ENCODE data around the gene ADAMTS12.
A peak's percentile ranks its signal among the peaks of the same experiment; 100 is the strongest.
"Not testable (repeated sequence)": the region's sequence is repeated elsewhere in the genome, so short reads cannot be mapped to it uniquely, and the experiment has no call there.

Gene ADAMTS12

DNA sequence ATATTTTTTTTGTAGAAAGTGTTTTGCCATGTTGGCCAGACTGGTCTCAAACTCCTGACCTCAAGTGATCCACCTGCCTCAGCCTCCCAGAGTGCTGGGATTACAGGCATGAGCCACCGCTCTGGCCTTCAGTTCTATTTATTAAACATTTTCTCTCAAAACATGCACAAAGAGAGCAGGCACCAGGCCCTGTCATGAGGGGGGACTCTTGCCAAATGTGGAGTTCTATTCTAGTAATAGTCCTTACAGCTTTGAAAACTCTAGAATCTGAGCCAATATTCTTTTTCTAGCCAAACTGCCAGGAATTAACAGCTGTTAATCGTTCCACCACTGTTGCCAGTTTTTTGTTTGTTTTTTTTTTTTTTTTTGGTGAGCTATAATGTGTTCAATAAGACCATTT, 326.5 kb downstream of the ADAMTS12 start:
- peaks cover 16% of the 10 kb centered on the region for H3K4me1 ChIP-seq (ENCODE audit: control insufficient read depth, insufficient read depth, low read length)
- no peaks in the 10 kb centered on the region for H3K27me3 ChIP-seq (replicated peaks; ENCODE audit: control insufficient read depth, insufficient read depth, low read length)
- H3K36me3 ChIP-seq (ENCODE audit: control insufficient read depth, insufficient read depth, low read length, severe bottlenecking) = no peaks in the 10 kb centered on the region
- no peak overlapping the region for H3K9ac ChIP-seq (ENCODE audit: low read length)
- H3K9me3 ChIP-seq (ENCODE audit: control insufficient read depth, low read length) = no peaks in the 10 kb centered on the region
- no peak overlapping the region for H3K4me3 ChIP-seq (ENCODE audit: low read length)
- no peak for DNase-seq (ENCODE audit: low read depth)

DNA sequence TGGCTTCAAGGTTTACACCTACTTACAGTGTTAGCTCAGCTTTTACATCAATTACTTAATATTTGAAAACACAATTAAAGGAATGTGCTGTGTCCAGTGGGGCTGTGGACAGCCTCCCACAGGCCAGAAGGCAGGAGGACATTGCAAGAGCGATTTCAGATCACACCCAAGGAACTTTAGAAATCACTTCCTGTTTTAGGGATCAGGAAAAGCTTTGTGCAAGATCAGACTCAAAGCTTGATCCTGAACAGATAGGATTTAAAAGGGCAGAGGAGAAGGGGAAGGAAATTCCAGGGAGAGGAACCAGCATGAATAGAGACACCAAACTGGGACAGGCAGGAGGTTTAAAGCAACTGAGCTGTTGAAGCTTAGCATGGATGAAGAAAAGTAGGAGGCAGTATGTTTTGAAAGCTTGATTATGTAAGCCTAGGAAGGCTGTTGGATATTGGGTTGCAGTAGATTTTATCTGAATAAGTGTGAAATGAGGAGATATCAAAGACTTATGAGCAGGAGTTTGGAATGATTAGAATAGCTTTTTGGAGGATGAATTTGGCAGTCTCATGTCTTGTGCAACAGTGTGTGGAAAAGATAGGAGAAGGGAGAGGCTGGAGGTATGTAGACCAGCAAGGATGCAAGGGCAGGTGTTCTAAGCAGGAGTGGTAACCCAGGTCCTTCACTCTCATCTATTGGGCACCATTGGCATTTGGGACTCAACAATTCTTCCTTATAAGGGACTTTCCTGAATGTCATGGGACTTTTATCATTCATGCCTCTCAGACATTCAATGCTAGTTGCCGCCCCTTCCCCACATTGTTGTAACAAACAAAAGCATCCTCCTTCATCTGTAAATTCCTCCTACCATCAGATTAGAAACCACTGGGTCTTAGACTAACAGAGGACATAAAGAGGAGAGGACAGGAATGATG, 327.5 kb downstream of the ADAMTS12 start:
- Histone ChIP-seq H3K4me3 (ENCODE audit: low read length) (no peak overlapping the region), H3K36me3 (ENCODE audit: control insufficient read depth, insufficient read depth, low read length, severe bottlenecking) (no peaks in the 10 kb centered on the region)

DNA sequence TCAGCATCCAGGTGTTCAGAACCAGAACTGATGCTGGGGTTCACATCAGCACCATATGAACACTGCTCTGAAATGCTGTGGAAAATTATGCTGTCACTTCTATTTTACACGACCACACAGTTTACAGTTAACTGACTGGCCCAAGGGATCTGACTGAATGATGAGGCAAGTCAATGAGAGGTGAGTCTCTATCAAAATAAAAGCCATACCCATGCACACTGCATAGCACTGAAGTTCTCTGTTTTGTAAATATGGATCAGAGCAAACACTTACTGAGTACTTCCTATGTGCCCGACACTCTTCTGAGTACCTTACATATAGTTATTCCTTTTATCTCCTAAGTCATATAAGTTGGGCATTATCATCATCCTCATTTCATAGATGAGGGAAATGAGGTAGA, 328.3 kb downstream of the ADAMTS12 start:
- no peak overlapping the region for H3K4me3 ChIP-seq (ENCODE audit: low read length)

More for the DNA sequence above, 327.5 kb downstream of the ADAMTS12 start:
- H3K27me3 ChIP-seq (replicated peaks; ENCODE audit: control insufficient read depth, insufficient read depth, low read length) = no peaks in the 10 kb centered on the region
- H3K9me3 ChIP-seq (ENCODE audit: control insufficient read depth, low read length) = no peaks in the 10 kb centered on the region
- peak; percentile 7 for DNase-seq (ENCODE audit: low read depth)
- H3K4me1 ChIP-seq (ENCODE audit: control insufficient read depth, insufficient read depth, low read length) = peaks cover 19% of the 10 kb centered on the region
- no peak overlapping the region for H3K9ac ChIP-seq (ENCODE audit: low read length)

DNA sequence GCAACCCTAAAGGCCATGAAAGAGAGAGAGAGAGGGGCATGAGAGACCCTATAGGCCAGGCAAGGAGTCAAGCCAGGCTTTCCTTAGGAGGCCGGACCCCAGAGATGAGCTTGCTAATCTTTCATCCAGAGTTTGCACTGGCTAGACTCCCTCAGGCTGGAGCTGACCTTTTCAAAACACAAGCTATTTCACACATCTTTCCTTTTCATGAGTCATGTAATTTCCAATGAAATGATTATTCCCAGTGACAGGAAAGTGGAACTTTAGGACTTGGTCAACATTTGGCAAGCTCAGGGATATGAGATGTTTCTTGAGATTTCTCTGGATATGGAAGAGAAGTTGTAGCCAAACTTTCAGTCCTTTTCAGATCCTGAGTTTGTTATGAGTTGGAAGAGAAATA, 333.3 kb downstream of the ADAMTS12 start:
- Histone ChIP-seq H3K27me3 (replicated peaks; ENCODE audit: control insufficient read depth, insufficient read depth, low read length) (no peaks in the 10 kb centered on the region), H3K36me3 (ENCODE audit: control insufficient read depth, insufficient read depth, low read length, severe bottlenecking) (peaks cover 6% of the 10 kb centered on the region), H3K4me1 (ENCODE audit: control insufficient read depth, insufficient read depth, low read length) (peaks cover 21% of the 10 kb centered on the region), H3K9ac (ENCODE audit: low read length) (no peak overlapping the region), H3K9me3 (ENCODE audit: control insufficient read depth, low read length) (no peaks in the 10 kb centered on the region), H3K4me3 (ENCODE audit: low read length) (no peak overlapping the region)
- peak; percentile 50 for DNase-seq (ENCODE audit: low read depth)

More for the DNA sequence above, 328.3 kb downstream of the ADAMTS12 start:
- Histone ChIP-seq H3K9ac (ENCODE audit: low read length) (no peak overlapping the region), H3K27me3 (replicated peaks; ENCODE audit: control insufficient read depth, insufficient read depth, low read length) (no peaks in the 10 kb centered on the region), H3K9me3 (ENCODE audit: control insufficient read depth, low read length) (no peaks in the 10 kb centered on the region), H3K36me3 (ENCODE audit: control insufficient read depth, insufficient read depth, low read length, severe bottlenecking) (no peaks in the 10 kb centered on the region), H3K4me1 (ENCODE audit: control insufficient read depth, insufficient read depth, low read length) (peaks cover 26% of the 10 kb centered on the region)
- no peak for DNase-seq (ENCODE audit: low read depth)

DNA sequence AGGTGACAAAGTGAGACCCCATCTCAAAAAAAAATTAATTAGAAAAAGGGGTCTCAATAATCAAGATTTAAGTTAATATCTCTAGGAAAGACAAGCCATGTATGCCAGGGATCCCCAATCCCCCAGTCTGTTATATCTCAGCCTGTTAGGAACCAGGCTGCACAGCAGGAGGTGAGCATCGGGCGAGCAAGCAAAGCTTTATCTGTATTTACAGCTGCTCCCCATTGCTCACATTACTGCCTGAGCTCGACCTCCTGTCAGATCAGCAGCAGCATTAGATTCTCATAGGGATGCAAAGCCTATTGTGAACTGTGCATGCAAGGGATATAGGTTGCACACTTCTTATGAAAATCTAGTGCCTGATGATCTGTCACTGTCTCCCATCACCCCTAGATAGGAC, 334.2 kb downstream of the ADAMTS12 start:
- no peak overlapping the region for H3K4me3 ChIP-seq (ENCODE audit: low read length)
- peaks cover 16% of the 10 kb centered on the region for H3K4me1 ChIP-seq (ENCODE audit: control insufficient read depth, insufficient read depth, low read length)
- DNase-seq (ENCODE audit: low read depth) = no peak
- no peaks in the 10 kb centered on the region for H3K9me3 ChIP-seq (ENCODE audit: control insufficient read depth, low read length)
- no peak overlapping the region for H3K9ac ChIP-seq (ENCODE audit: low read length)
- no peaks in the 10 kb centered on the region for H3K27me3 ChIP-seq (replicated peaks; ENCODE audit: control insufficient read depth, insufficient read depth, low read length)
- H3K36me3 ChIP-seq (ENCODE audit: control insufficient read depth, insufficient read depth, low read length, severe bottlenecking) = peaks cover 6% of the 10 kb centered on the region

DNA sequence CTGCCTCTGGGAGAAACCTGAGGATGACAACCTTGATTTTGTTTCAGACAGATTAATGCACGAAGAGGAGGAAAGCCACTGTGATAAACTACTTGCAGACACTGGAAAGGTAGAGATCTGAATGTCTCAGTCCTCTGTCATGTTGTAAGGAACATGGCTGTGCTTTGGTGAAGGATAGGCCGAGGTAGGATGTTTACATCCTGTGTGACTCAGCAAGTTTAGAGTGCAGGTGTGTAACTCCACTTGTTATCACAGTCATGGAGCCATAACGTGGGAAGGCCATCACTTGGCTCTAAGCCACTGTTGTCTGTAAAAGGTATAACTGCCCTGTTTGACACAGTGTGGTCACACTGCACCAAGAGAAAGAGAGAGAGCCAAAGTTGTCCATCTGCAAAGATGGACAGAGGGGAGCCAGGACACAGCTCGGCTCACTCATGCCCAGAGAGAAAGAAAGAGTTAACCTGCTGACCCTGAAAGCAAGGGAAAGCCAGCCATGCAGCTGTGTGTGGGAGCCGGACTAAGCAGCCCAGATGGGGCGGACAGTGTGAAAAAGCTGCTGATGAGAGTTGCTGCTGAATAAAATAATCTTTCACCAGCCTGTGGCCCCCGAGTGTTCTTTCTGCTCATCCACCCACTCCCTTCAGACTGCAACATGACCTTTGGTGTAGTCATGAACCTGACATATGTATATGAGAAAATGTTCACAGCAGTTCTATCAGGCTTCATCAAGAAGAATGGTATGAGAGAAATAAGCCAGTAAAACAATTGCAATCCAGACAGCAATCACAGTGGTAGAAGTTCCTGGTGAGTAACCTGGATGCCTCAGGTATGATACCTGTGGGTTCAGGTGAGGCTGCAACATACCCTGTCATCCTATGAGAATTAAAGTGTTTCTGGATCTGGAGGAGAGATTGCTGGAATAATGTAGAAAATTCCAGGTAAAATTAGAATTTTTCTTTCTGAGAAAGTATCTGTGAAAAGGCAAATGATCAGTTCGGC, 335.2 kb downstream of the ADAMTS12 start:
- no peaks in the 10 kb centered on the region for H3K27me3 ChIP-seq (replicated peaks; ENCODE audit: control insufficient read depth, insufficient read depth, low read length)
- no peak overlapping the region for H3K9ac ChIP-seq (ENCODE audit: low read length)
- H3K9me3 ChIP-seq (ENCODE audit: control insufficient read depth, low read length) = peaks cover 5% of the 10 kb centered on the region
- DNase-seq (ENCODE audit: low read depth) = no peak
- peaks cover 16% of the 10 kb centered on the region for H3K4me1 ChIP-seq (ENCODE audit: control insufficient read depth, insufficient read depth, low read length)
- no peak overlapping the region for H3K4me3 ChIP-seq (ENCODE audit: low read length)
- peaks cover 6% of the 10 kb centered on the region for H3K36me3 ChIP-seq (ENCODE audit: control insufficient read depth, insufficient read depth, low read length, severe bottlenecking)

DNA sequence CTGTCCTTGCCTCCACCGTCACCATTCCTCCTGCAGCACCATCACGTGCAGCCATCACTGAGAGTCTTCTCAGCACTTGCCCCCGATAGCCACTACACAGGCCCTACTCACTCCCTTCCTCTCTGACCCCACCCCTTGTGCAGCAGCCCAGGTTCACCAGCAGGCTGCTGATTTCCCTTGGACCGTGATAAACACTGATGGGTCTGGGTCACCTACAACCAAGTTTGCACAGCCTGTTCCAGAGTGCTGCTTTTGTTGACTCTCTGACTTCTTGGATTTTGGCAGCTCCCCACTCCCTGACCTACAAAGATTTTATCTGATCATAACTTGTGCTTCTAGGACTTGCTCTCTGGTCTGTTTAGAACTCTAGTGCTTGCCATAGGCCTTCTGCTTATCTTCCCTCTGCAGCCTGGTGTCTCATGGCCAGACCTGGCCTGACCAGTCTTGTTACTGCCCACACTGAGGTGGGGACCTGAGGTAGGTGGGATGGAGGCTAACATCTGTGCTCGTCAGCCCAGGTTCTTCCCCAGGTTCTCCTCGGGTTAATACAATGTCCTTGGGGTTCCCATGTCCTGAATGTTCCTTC, 341.7 kb downstream of the ADAMTS12 start:
- Histone ChIP-seq H3K4me1 (ENCODE audit: control insufficient read depth, insufficient read depth, low read length) (no peaks in the 10 kb centered on the region), H3K36me3 (ENCODE audit: control insufficient read depth, insufficient read depth, low read length, severe bottlenecking) (peaks cover 25% of the 10 kb centered on the region), H3K9me3 (ENCODE audit: control insufficient read depth, low read length) (peaks cover 5% of the 10 kb centered on the region), H3K4me3 (ENCODE audit: low read length) (no peak overlapping the region), H3K9ac (ENCODE audit: low read length) (no peak overlapping the region), H3K27me3 (replicated peaks; ENCODE audit: control insufficient read depth, insufficient read depth, low read length) (no peaks in the 10 kb centered on the region)
- no peak for DNase-seq (ENCODE audit: low read depth)

DNA sequence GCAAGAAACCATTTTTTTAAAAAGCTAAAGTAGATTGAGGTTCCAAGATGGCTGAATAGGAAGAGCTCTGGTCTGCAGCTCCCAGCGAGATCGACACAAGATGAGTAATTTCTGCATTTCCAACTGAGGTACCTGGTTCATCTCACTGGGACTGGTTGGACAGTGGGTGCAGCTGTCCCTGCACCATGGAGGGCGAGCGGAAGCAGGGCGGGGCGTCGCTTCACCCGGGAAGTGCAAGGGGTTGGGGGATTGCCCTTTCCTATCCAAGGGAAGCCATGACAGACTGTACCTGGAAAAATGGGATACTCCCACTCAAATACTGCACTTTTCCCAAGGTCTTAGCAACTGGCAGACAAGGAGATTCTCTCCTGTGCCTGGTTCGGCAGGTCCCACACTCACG, 352.0 kb downstream of the ADAMTS12 start:
- H3K36me3 ChIP-seq (ENCODE audit: control insufficient read depth, insufficient read depth, low read length, severe bottlenecking); DNase-seq (ENCODE audit: low read depth); H3K4me1 ChIP-seq (ENCODE audit: control insufficient read depth, insufficient read depth, low read length); H3K9ac ChIP-seq (ENCODE audit: low read length); H3K9me3 ChIP-seq (ENCODE audit: control insufficient read depth, low read length); H3K4me3 ChIP-seq (ENCODE audit: low read length); H3K27me3 ChIP-seq (replicated peaks; ENCODE audit: control insufficient read depth, insufficient read depth, low read length): not testable (repeated sequence)

DNA sequence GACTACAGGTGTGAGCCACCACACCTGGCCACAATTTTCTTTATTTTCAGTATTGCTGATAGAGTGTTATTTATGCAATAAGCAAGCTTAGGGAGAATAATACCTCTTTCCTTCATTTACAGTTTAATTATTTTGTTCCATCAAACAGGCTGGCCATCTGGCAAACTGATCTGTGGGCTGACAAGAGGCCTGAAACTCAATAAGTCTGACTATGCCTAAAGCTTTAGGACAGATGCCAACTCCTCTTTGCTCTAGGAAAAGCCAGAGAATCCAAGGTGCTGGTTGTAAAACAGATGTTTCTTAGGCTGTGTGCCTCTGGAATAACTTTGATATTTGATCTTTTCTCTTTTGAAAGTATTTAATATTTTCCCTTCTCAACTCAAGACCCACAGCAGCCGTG, 352.6 kb downstream of the ADAMTS12 start:
- Histone ChIP-seq H3K4me3 (ENCODE audit: low read length) (no peak overlapping the region), H3K9ac (ENCODE audit: low read length) (no peak overlapping the region), H3K36me3 (ENCODE audit: control insufficient read depth, insufficient read depth, low read length, severe bottlenecking) (no peaks in the 10 kb centered on the region), H3K4me1 (ENCODE audit: control insufficient read depth, insufficient read depth, low read length) (no peaks in the 10 kb centered on the region), H3K9me3 (ENCODE audit: control insufficient read depth, low read length) (no peaks in the 10 kb centered on the region), H3K27me3 (replicated peaks; ENCODE audit: control insufficient read depth, insufficient read depth, low read length) (no peaks in the 10 kb centered on the region)
- no peak for DNase-seq (ENCODE audit: low read depth)

DNA sequence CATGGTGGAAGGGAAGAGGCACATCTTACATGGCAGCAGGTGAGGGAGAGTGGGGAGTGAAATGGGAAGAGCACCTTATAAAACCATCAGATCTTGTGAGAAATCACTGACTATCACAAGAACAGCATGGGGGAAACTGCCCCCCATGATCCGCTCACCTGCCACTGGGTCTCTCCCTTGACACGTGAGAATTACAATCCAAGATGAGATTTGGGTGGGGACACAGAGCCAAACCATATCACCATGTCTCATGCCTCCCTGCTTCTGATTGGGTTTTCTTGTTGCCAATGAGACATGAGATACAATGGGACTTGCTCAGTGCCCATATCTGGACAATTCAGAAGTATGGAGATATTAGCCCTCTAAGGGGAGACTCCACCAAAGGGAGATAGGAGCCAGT, 353.6 kb downstream of the ADAMTS12 start:
- H3K9me3 ChIP-seq (ENCODE audit: control insufficient read depth, low read length) = no peaks in the 10 kb centered on the region
- H3K4me1 ChIP-seq (ENCODE audit: control insufficient read depth, insufficient read depth, low read length) = no peaks in the 10 kb centered on the region
- no peak for DNase-seq (ENCODE audit: low read depth)
- no peaks in the 10 kb centered on the region for H3K36me3 ChIP-seq (ENCODE audit: control insufficient read depth, insufficient read depth, low read length, severe bottlenecking)
- H3K27me3 ChIP-seq (replicated peaks; ENCODE audit: control insufficient read depth, insufficient read depth, low read length) = no peaks in the 10 kb centered on the region
- no peak overlapping the region for H3K4me3 ChIP-seq (ENCODE audit: low read length)
- no peak overlapping the region for H3K9ac ChIP-seq (ENCODE audit: low read length)

DNA sequence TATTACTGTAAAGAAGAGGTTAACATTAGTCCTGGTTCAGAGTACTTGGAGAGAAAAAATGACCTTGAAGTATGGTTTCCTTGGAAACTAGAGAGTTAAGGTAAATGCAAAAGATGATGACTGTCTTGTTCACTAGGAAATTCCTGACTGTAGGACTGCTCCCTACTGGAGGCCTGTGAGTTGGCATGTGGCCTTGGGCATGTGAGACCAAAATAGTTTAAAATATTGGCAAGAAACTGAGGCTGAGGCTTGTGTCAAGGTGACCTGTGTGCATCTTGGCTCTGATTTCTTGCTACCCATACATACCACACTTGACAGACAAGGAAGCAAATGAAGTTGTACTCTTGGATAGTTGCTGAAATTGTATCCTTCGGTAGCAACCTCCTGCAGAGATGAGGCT, 354.6 kb downstream of the ADAMTS12 start:
- Histone ChIP-seq H3K36me3 (ENCODE audit: control insufficient read depth, insufficient read depth, low read length, severe bottlenecking) (no peaks in the 10 kb centered on the region), H3K4me1 (ENCODE audit: control insufficient read depth, insufficient read depth, low read length) (no peaks in the 10 kb centered on the region), H3K9me3 (ENCODE audit: control insufficient read depth, low read length) (no peaks in the 10 kb centered on the region), H3K4me3 (ENCODE audit: low read length) (no peak overlapping the region), H3K27me3 (replicated peaks; ENCODE audit: control insufficient read depth, insufficient read depth, low read length) (no peaks in the 10 kb centered on the region), H3K9ac (ENCODE audit: low read length) (no peak overlapping the region)
- no peak for DNase-seq (ENCODE audit: low read depth)

Measured in adipocyte (in vitro differentiated cells).